Erythroblast (primary cell): ENCODE measurements around the gene C20orf144.

ENCODE experiments used
- GATA1 ChIP-seq: IDR thresholded peaks from 2 replicates; pipeline ENCODE4 v1.6.1; 2011; ENCODE audit warnings: low read depth, mild to moderate bottlenecking, control low read depth, low read length, moderate library complexity
- POLR2A ChIP-seq: IDR thresholded peaks from 2 replicates; pipeline ENCODE4 v1.6.1; 2011; ENCODE audit warnings: mild to moderate bottlenecking, low read length

DNA sequence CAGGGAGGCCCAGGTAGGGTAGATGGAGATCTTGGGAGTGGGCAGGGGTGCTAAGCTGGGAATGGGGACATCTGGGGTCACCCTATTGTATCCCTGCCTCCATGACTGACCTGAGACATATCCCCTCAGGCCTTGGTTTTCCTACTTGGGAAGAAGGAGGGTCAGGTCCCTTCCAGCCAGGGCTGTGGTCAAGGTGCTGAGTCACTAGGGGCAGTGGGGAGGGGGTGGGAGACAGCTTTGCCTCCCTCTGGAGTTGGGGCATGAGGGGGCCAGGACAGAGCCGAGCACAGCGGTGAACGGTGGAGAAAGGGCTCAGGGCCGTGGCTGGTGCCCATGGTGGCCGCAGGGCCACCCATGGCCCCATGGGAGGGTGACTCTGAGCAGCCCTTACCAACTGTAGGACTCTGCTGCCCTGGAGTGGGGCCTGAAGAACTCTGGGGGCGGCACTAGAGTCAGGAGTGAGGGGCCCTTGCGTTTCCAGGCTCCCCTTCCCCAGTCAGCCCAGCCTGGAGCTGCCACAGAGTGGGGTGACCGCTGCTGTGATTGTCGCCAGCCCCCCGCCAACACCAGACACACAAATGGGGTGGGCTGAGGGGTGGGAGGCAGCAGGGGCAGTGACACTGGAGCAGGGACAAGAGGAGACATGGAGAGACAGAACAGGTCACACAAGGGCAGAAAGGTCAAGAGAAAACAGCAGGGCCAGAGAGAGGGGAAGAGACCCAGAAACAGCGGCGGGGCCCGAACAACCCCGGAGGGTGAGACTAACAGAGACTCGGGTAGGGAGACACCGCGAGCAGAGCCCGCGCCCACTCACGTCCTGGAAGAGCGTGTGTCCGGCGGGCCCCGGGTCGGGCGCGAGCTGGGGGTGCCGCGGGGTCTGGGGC lies 11.5 kb downstream of the C20orf144 start:
- TF ChIP-seq POLR2A, result no peak
- TF ChIP-seq GATA1, result no peak
